K562 (cell line): ENCODE results near the gene TFCP2. TPM values are rescaled to one million over a fixed set of nuclear protein-coding genes. Genes with fewer than 3 reads are reported as not detected.

Experiments
- CBX5 ChIP-seq: IDR thresholded peaks from 2 replicates; pipeline ENCODE4 v1.6.1; 2014; ENCODE audit warnings: low read depth, borderline replicate concordance
- CEBPG ChIP-seq, 3 experiments: fragments of 200-800 bp in 1 of 3; sonication (Bioruptor generic) in 1 of 3; sonication (generic) in 1 of 3; formaldehyde crosslinking in 1 of 3; IDR thresholded peaks in 2 of 3; conservative IDR thresholded peaks in 1 of 3; 2 replicates each; pipeline versions ENCODE4 v1.6.1 to v1.8.0; 2016 to 2022; ENCODE audit warnings: missing compliant biosample characterization in 2 of 3, missing genetic modification characterization in 2 of 3, mild to moderate bottlenecking in 1 of 3, missing genetic modification reagents in 1 of 3
- HDAC6 ChIP-seq: IDR thresholded peaks from 2 replicates; pipeline ENCODE4 v1.6.1; 2012; ENCODE audit warnings: low read depth, mild to moderate bottlenecking, control low read depth, inconsistent platforms, low read length, moderate library complexity
- HDAC8 ChIP-seq: fragments of 450-650 bp; IDR thresholded peaks from 2 replicates; pipeline ENCODE4 v1.6.1; 2016; ENCODE audit warnings: mild to moderate bottlenecking, missing genetic modification characterization, moderate library complexity, missing compliant biosample characterization
- LEF1 ChIP-seq: fragments of 450-650 bp; IDR thresholded peaks from 2 replicates; pipeline ENCODE4 v1.6.1; 2016; ENCODE audit warnings: mild to moderate bottlenecking
- MBD1 ChIP-seq: fragments of 250-450 bp; sonication (Bioruptor Pico); IDR thresholded peaks from 2 replicates; pipeline ENCODE4 v1.8.0; 2022; ENCODE audit warnings: inconsistent platforms
- NFIX ChIP-seq: fragments of 250-450 bp; sonication (Bioruptor Pico); IDR thresholded peaks from 2 replicates; pipeline ENCODE4 v1.4.0; 2020; ENCODE audit warnings: low read depth, mild to moderate bottlenecking, moderate library complexity
- NR4A1 ChIP-seq, 2 experiments: fragments of 250-450 bp in 1 of 2; fragments of 450-650 bp in 1 of 2; sonication (Bioruptor Pico) in 1 of 2; IDR thresholded peaks; 2 replicates each; pipeline versions ENCODE4 v1.4.0 to v1.6.1; 2016 to 2020; ENCODE audit warnings: mild to moderate bottlenecking in 2 of 2, missing compliant biosample characterization in 1 of 2, missing genetic modification characterization in 1 of 2, moderate library complexity in 1 of 2
- TSC22D4 ChIP-seq: fragments of 450-650 bp; IDR thresholded peaks from 2 replicates; pipeline ENCODE4 v1.6.1; 2016; ENCODE audit warnings: missing genetic modification characterization, missing biosample characterization, control low read depth
- XRCC4 ChIP-seq: IDR thresholded peaks from one replicate; pipeline ENCODE4 v1.6.1; 2011; ENCODE audit not compliant: insufficient read depth, insufficient read length; ENCODE audit errors: extremely low read depth
- ZNF445 ChIP-seq: fragments of 250-450 bp; sonication (Bioruptor Pico); IDR thresholded peaks from 2 replicates; pipeline ENCODE4 v1.4.0; 2020; ENCODE audit warnings: low read depth, mild to moderate bottlenecking, moderate library complexity
- ZNF764 ChIP-seq: fragments of 250-450 bp; sonication (Bioruptor Pico); IDR thresholded peaks from 2 replicates; pipeline ENCODE4 v1.4.0; 2020; ENCODE audit warnings: low read depth, mild to moderate bottlenecking, moderate library complexity
- ZSCAN32 ChIP-seq: fragments of 450-650 bp; formaldehyde crosslinking; IDR thresholded peaks from 2 replicates; pipeline ENCODE4 v1.4.0; 2020; ENCODE audit warnings: mild to moderate bottlenecking, moderate library complexity
- polyA plus RNA-seq, 8 experiments: library from polyadenylated mRNA; depleted of rRNA in 4 of 8; stranded (reverse) in 5 of 8; unstranded in 3 of 8; fragments of >200 nt; fragmentation: Nextera tagmentation in 2 of 8; fragmentation: Illumina TruSeq in 1 of 8; extraction: Ambion mirVana in 2 of 8; extraction: Trizol in 1 of 8; gene quantifications; 2 replicates each; pipeline versions ENCODE4 v1.2.1 to v1.2.3, GENCODE V29; 2011 to 2014; ENCODE audit warnings: inconsistent platforms in 1 of 8, missing spikeins in 1 of 8
- total RNA-seq, 7 experiments: library from RNA; depleted of rRNA in 6 of 7; stranded (reverse); fragments of >200 nt in 6 of 7; fragmentation: Illumina TruSeq in 2 of 7; extraction: Trizol in 2 of 7; gene quantifications; 2 replicates each; pipeline versions ENCODE4 v1.2.1 to v1.2.3, GENCODE V29; 2011 to 2021; ENCODE audit warnings: low replicate concordance in 1 of 7
- TF ChIP-seq, protein P1 (sequence below): sonication (generic); formaldehyde crosslinking; IDR thresholded peaks from 2 replicates; pipeline ENCODE4 v1.8.1; 2022; ENCODE audit warnings: missing genetic modification reagents
- TF ChIP-seq, protein P2 (sequence below): fragments of 250-450 bp; sonication (Bioruptor Pico); IDR thresholded peaks from 2 replicates; pipeline ENCODE4 v1.4.0; 2020; ENCODE audit warnings: mild to moderate bottlenecking
- TF ChIP-seq, protein P3 (sequence below): fragments of 450-650 bp; IDR thresholded peaks from 2 replicates; pipeline ENCODE4 v1.6.1; 2017; ENCODE audit warnings: antibody characterized with exemption, mild to moderate bottlenecking

TFCP2 gene
- total and polyA plus RNA-seq, 9 of the 15 experiments (the other 6 are each of a cell fraction or from before 2014, with no cell fraction given) = 8.0 to 38.9 (median 19.3) TPM

GRCh38 chr12:51047655-51048540 is 125.0 kb downstream of the TFCP2 start, which contains the start of gene LETMD1 (continued):
- TF ChIP-seq NR4A1 (CRISPR knock-in tag; IDR thresholded peaks at IDR 0.05) (peak; percentile 90), NR4A1 (tag; IDR thresholded peaks at IDR 0.05) (peak; percentile 50; the same call in 1 of the 2 replicates), MBD1 (CRISPR knock-in tag) (no peak), CEBPG (CRISPR knock-in tag; IDR thresholded peaks at IDR 0.05) (no peak), CEBPG (tag; conservative IDR thresholded peaks at IDR 0.05 in 1 of 2, IDR thresholded peaks at IDR 0.05 in 1 of 2) (no peak), TSC22D4 (no peak), CBX5 (peak; percentile 17; the same call in 1 of the 2 replicates), ZNF445 (CRISPR knock-in tag) (no peak), LEF1 (no peak), HDAC8 (tag) (peak; percentile 82; the same call in 1 of the 2 replicates), HDAC6 (0 out of 2 replicates have a peak, but pooled peaks have one; percentile 14), ZSCAN32 (CRISPR knock-in tag) (no peak), NFIX (no peak), ZNF764 (CRISPR knock-in tag) (no peak), XRCC4 (no peak)
- TF ChIP-seq, protein P1, sequence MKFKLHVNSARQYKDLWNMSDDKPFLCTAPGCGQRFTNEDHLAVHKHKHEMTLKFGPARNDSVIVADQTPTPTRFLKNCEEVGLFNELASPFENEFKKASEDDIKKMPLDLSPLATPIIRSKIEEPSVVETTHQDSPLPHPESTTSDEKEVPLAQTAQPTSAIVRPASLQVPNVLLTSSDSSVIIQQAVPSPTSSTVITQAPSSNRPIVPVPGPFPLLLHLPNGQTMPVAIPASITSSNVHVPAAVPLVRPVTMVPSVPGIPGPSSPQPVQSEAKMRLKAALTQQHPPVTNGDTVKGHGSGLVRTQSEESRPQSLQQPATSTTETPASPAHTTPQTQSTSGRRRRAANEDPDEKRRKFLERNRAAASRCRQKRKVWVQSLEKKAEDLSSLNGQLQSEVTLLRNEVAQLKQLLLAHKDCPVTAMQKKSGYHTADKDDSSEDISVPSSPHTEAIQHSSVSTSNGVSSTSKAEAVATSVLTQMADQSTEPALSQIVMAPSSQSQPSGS (CRISPR knock-in tag) = no peak
- TF ChIP-seq, protein P2, sequence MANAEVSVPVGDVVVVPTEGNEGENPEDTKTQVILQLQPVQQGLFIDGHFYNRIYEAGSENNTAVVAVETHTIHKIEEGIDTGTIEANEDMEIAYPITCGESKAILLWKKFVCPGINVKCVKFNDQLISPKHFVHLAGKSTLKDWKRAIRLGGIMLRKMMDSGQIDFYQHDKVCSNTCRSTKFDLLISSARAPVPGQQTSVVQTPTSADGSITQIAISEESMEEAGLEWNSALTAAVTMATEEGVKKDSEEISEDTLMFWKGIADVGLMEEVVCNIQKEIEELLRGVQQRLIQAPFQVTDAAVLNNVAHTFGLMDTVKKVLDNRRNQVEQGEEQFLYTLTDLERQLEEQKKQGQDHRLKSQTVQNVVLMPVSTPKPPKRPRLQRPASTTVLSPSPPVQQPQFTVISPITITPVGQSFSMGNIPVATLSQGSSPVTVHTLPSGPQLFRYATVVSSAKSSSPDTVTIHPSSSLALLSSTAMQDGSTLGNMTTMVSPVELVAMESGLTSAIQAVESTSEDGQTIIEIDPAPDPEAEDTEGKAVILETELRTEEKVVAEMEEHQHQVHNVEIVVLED (CRISPR knock-in tag) = peak; percentile 54
- TF ChIP-seq, protein P3, sequence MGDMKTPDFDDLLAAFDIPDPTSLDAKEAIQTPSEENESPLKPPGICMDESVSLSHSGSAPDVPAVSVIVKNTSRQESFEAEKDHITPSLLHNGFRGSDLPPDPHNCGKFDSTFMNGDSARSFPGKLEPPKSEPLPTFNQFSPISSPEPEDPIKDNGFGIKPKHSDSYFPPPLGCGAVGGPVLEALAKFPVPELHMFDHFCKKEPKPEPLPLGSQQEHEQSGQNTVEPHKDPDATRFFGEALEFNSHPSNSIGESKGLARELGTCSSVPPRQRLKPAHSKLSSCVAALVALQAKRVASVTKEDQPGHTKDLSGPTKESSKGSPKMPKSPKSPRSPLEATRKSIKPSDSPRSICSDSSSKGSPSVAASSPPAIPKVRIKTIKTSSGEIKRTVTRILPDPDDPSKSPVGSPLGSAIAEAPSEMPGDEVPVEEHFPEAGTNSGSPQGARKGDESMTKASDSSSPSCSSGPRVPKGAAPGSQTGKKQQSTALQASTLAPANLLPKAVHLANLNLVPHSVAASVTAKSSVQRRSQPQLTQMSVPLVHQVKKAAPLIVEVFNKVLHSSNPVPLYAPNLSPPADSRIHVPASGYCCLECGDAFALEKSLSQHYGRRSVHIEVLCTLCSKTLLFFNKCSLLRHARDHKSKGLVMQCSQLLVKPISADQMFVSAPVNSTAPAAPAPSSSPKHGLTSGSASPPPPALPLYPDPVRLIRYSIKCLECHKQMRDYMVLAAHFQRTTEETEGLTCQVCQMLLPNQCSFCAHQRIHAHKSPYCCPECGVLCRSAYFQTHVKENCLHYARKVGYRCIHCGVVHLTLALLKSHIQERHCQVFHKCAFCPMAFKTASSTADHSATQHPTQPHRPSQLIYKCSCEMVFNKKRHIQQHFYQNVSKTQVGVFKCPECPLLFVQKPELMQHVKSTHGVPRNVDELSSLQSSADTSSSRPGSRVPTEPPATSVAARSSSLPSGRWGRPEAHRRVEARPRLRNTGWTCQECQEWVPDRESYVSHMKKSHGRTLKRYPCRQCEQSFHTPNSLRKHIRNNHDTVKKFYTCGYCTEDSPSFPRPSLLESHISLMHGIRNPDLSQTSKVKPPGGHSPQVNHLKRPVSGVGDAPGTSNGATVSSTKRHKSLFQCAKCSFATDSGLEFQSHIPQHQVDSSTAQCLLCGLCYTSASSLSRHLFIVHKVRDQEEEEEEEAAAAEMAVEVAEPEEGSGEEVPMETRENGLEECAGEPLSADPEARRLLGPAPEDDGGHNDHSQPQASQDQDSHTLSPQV = peak; percentile 91
